ENCODE measurements around the gene UBR1. TPM values are rescaled to one million over a fixed set of nuclear protein-coding genes. Genes with fewer than 3 reads are reported as not detected.

UBR1 gene
- total RNA-seq, 1 experiment from 2014 or later, result 23.2 TPM

DNA sequence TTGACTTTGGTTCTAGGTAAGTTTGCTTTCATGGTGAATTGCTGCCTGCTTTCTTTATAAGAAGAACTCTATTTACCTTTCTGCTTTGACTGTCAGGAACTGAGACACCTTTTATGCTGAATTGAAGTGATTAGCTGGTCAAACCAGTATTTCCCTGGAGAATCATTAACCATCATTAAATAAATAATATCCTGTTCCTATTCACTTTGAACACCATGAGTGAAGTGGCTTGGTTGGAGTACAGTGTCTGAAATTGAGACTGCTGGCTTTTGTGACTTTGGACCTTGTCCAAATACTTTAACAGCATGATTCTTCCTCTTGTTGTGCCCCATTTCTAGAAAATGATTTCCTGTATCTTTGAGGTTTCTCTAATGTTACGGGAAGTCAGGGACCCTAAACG is 21.9 kb upstream of the UBR1 start:
- DNase-seq (ENCODE audit: low read depth, low spot score) (no peak), ATAC-seq (no peak)
- ChIA-PET POLR2A (no interaction called here), CTCF (no interaction called here)
- no peaks in the 10 kb centered on the region for H3K27me3 ChIP-seq (ENCODE audit: control insufficient read depth, insufficient read depth, low read length)
- TF ChIP-seq, protein P1, sequence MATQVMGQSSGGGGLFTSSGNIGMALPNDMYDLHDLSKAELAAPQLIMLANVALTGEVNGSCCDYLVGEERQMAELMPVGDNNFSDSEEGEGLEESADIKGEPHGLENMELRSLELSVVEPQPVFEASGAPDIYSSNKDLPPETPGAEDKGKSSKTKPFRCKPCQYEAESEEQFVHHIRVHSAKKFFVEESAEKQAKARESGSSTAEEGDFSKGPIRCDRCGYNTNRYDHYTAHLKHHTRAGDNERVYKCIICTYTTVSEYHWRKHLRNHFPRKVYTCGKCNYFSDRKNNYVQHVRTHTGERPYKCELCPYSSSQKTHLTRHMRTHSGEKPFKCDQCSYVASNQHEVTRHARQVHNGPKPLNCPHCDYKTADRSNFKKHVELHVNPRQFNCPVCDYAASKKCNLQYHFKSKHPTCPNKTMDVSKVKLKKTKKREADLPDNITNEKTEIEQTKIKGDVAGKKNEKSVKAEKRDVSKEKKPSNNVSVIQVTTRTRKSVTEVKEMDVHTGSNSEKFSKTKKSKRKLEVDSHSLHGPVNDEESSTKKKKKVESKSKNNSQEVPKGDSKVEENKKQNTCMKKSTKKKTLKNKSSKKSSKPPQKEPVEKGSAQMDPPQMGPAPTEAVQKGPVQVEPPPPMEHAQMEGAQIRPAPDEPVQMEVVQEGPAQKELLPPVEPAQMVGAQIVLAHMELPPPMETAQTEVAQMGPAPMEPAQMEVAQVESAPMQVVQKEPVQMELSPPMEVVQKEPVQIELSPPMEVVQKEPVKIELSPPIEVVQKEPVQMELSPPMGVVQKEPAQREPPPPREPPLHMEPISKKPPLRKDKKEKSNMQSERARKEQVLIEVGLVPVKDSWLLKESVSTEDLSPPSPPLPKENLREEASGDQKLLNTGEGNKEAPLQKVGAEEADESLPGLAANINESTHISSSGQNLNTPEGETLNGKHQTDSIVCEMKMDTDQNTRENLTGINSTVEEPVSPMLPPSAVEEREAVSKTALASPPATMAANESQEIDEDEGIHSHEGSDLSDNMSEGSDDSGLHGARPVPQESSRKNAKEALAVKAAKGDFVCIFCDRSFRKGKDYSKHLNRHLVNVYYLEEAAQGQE (IDR thresholded peaks at IDR 0.05; ENCODE audit: insufficient read depth in 1 of 2, low read depth in 2 of 2, low read length in 1 of 2), result no peak
- no peak for TF ChIP-seq SIN3A (IDR thresholded peaks at IDR 0.05; ENCODE audit: borderline replicate concordance, insufficient read depth, low read depth, low read length)
- TF ChIP-seq, protein P2, sequence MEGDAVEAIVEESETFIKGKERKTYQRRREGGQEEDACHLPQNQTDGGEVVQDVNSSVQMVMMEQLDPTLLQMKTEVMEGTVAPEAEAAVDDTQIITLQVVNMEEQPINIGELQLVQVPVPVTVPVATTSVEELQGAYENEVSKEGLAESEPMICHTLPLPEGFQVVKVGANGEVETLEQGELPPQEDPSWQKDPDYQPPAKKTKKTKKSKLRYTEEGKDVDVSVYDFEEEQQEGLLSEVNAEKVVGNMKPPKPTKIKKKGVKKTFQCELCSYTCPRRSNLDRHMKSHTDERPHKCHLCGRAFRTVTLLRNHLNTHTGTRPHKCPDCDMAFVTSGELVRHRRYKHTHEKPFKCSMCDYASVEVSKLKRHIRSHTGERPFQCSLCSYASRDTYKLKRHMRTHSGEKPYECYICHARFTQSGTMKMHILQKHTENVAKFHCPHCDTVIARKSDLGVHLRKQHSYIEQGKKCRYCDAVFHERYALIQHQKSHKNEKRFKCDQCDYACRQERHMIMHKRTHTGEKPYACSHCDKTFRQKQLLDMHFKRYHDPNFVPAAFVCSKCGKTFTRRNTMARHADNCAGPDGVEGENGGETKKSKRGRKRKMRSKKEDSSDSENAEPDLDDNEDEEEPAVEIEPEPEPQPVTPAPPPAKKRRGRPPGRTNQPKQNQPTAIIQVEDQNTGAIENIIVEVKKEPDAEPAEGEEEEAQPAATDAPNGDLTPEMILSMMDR (IDR thresholded peaks at IDR 0.05), result no peak
- no peak for TF ChIP-seq TCF7L2 (IDR thresholded peaks at IDR 0.05; ENCODE audit: low read depth, low read length)
- TF ChIP-seq POLR2AphosphoS5 (IDR thresholded peaks at IDR 0.05; ENCODE audit: low read depth, low read length), result no peak
- no peaks in the 10 kb centered on the region for H3K36me3 ChIP-seq (ENCODE audit: control insufficient read depth, insufficient read depth, low read length)
- no peak overlapping the region for H3K27ac ChIP-seq (ENCODE audit: low read length)
- no TSS peak for BruUV-seq (replicated peaks)
- no peak overlapping the region for H3K4me3 ChIP-seq (ENCODE audit: low read depth in 2 of 2, low read length in 2 of 2)
- in situ Hi-C loops (cut with HindIII; ENCODE audit: low pct_unique_long_range_greater_than_20kb, low sequenced_read_pairs), result no loop called here
- no peaks in the 10 kb centered on the region for H3K9me3 ChIP-seq (ENCODE audit: control insufficient read depth, insufficient read depth, low read depth, low read length)
- intact Hi-C loops (cut with micrococcal nuclease; ENCODE audit: unreplicated experiment), result no loop called here
- no peaks in the 10 kb centered on the region; the same call in 1 of the 2 replicates for H3K4me1 ChIP-seq (ENCODE audit: control insufficient read depth, insufficient read depth, low read length)

DNA sequence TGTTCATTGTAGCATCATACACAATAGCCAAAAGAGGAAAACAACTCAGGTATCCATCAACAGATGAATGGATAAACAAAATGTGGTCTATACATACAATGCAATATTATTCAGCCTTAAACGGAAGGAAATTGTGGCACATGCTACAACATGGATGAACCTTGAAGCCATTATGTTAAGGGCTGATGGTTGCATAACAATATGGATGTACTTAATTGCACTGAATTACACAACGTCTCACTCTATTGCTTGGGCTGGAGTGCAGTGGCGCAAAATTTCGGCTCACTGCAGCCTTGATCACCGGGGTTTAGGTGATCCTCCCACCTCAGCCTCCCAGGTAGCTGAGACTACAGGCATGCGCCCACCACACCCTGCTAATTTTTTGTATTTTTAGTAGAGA is 20.5 kb upstream of the UBR1 start:
- ATAC-seq (no peak), DNase-seq (ENCODE audit: low read depth, low spot score) (no peak)
- CTCF ChIA-PET, result no interaction called here
- TF ChIP-seq POLR2AphosphoS5 (IDR thresholded peaks at IDR 0.05; ENCODE audit: low read depth, low read length) (no peak), TCF7L2 (IDR thresholded peaks at IDR 0.05; ENCODE audit: low read depth, low read length) (no peak), SIN3A (IDR thresholded peaks at IDR 0.05; ENCODE audit: borderline replicate concordance, insufficient read depth, low read depth, low read length) (no peak)
- TF ChIP-seq, protein P1 (IDR thresholded peaks at IDR 0.05; ENCODE audit: insufficient read depth in 1 of 2, low read depth in 2 of 2, low read length in 1 of 2), result no peak
- TF ChIP-seq, protein P2 (IDR thresholded peaks at IDR 0.05), result no peak
- no peaks in the 10 kb centered on the region; the same call in 1 of the 2 replicates for H3K27me3 ChIP-seq (ENCODE audit: control insufficient read depth, insufficient read depth, low read length)
- H3K9me3 ChIP-seq (ENCODE audit: control insufficient read depth, insufficient read depth, low read depth, low read length), result no peaks in the 10 kb centered on the region
- no peak overlapping the region for H3K4me3 ChIP-seq (ENCODE audit: low read depth in 2 of 2, low read length in 2 of 2)
- POLR2A ChIA-PET, result interaction anchor here (0.6 kb wide), 1 partner anchor 1115 kb away, joined by 18 read pairs; no protein-coding TSS in a partner anchor
- BruUV-seq (replicated peaks), result no TSS peak
- no peaks in the 10 kb centered on the region for H3K36me3 ChIP-seq (ENCODE audit: control insufficient read depth, insufficient read depth, low read length)
- intact Hi-C loops (cut with micrococcal nuclease; ENCODE audit: unreplicated experiment), result no loop called here
- no peak overlapping the region for H3K27ac ChIP-seq (ENCODE audit: low read length)
- in situ Hi-C loops (cut with HindIII; ENCODE audit: low pct_unique_long_range_greater_than_20kb, low sequenced_read_pairs), result no loop called here
- no peaks in the 10 kb centered on the region for H3K4me1 ChIP-seq (ENCODE audit: control insufficient read depth, insufficient read depth, low read length)
